HCT116 (cell line): ENCODE results near the gene TBC1D4. TPM values are rescaled to one million over a fixed set of nuclear protein-coding genes. Genes with fewer than 3 reads are reported as not detected.

Source experiments
- ATAC-seq: fragments of 200-7000 bp; cut with Tn5 transposase; 2 replicates; pipeline ENCODE4 v1.9.1; 2020; ENCODE audit warnings: mild to moderate bottlenecking, moderate library complexity
- BruUV-seq: library from RNA; stranded (reverse); fragments of 400-500 nt; replicated peaks from 2 replicates; lab custom pipeline; 2021; lab: Mats Ljungman, UMichigan
- CTCF ChIA-PET: fragments of 300-600 bp; sonication (Branson Sonifier 250); formaldehyde crosslinking; loops from one replicate; lab custom pipeline; 2021; ENCODE audit warnings: antibody characterized with exemption; lab: Charles Lee
- POLR2A ChIA-PET: fragments of 300-600, 350-600 bp; sonication (Branson Sonifier 250); formaldehyde crosslinking; loops from one replicate; lab custom pipeline; 2021; ENCODE audit warnings: antibody characterized with exemption; lab: Charles Lee
- RAD21 ChIA-PET, 2 experiments: fragments of 300-600 bp; sonication (Branson Sonifier 250); formaldehyde crosslinking; loops; one replicate each; lab custom pipeline; 2023; ENCODE audit warnings: low total read pairs in 2 of 2; ENCODE audit not compliant: uncharacterized antibody in 2 of 2, unreplicated experiment in 2 of 2, low non-redundant PET in 1 of 2; lab: Charles Lee
- DNase-seq: peaks from one replicate; pipeline ENCODE4 v3.0.0-alpha.2; 2010; ENCODE audit warnings: low read depth, low spot score
- H2AFZ ChIP-seq: fragments of 200-600 bp; shearing (Covaris generic), sonication (generic); 2 replicates; pipeline ENCODE4 v1.6.1; 2017; ENCODE audit warnings: low read depth, mixed run types, mixed read lengths, antibody characterized with exemption, low read length; ENCODE audit not compliant: poor library complexity, severe bottlenecking
- H3K27ac ChIP-seq: 2 replicates; pipeline ENCODE4 v1.5.1; 2012; ENCODE audit warnings: low read depth, low read length
- H3K27me3 ChIP-seq: fragments of 200-600 bp; sonication (generic); 2 replicates; pipeline ENCODE4 v1.6.1; 2016; ENCODE audit warnings: mixed run types, low read length, mixed read lengths; ENCODE audit not compliant: insufficient read depth
- H3K36me3 ChIP-seq, 2 experiments: fragments of 200-500 bp in 1 of 2; fragments of 200-600 bp in 1 of 2; sonication (Bioruptor generic) in 1 of 2; sonication (generic) in 1 of 2; 2 replicates each; pipeline versions ENCODE4 v1.5.1 to v1.6.1; 2014 to 2016; ENCODE audit warnings: low read length in 2 of 2, inconsistent platforms in 1 of 2, mixed read lengths in 1 of 2, mixed run types in 1 of 2; ENCODE audit not compliant: insufficient read depth in 2 of 2, control insufficient read depth in 1 of 2
- H3K4me1 ChIP-seq, 2 experiments: fragments of 200-600 bp in 1 of 2; sonication (generic) in 1 of 2; 2 replicates each; pipeline versions ENCODE4 v1.5.1 to v1.6.1; 2012 to 2017; ENCODE audit warnings: low read length in 2 of 2, inconsistent platforms in 1 of 2, mild to moderate bottlenecking in 1 of 2, mixed read lengths in 1 of 2, mixed run types in 1 of 2, moderate library complexity in 1 of 2; ENCODE audit not compliant: insufficient read depth in 2 of 2, control insufficient read depth in 1 of 2
- H3K4me2 ChIP-seq: fragments of 200-600 bp; sonication (generic); 2 replicates; pipeline ENCODE4 v1.6.1; 2017; ENCODE audit warnings: mixed run types, low read length, mixed read lengths
- H3K4me3 ChIP-seq, 2 experiments: fragments of 200-600 bp in 1 of 2; sonication (generic) in 1 of 2; replicated peaks in 1 of 2; 2 replicates each; pipeline ENCODE4 v1.5.1; 2011 to 2016; ENCODE audit warnings: low read length in 2 of 2, control low read depth in 1 of 2, low read depth in 1 of 2, mild to moderate bottlenecking in 1 of 2, mixed read lengths in 1 of 2, mixed run types in 1 of 2
- H3K79me2 ChIP-seq: fragments of 200-600 bp; sonication (generic); 2 replicates; pipeline ENCODE4 v1.6.1; 2017; ENCODE audit warnings: mild to moderate bottlenecking, mixed run types, low read length, moderate library complexity, mixed read lengths; ENCODE audit not compliant: insufficient read depth
- H3K9ac ChIP-seq: fragments of 200-600 bp; sonication (generic); 2 replicates; pipeline ENCODE4 v1.6.1; 2016; ENCODE audit warnings: low read length, mixed read lengths
- H3K9me2 ChIP-seq: fragments of 200-600 bp; sonication (generic), shearing (Covaris generic); 2 replicates; pipeline ENCODE4 v1.6.1; 2017; ENCODE audit warnings: mixed run types, mild to moderate bottlenecking, moderate library complexity; ENCODE audit not compliant: insufficient read depth
- H3K9me3 ChIP-seq, 2 experiments: fragments of 200-500 bp in 1 of 2; fragments of 200-600 bp in 1 of 2; sonication (Bioruptor generic) in 1 of 2; sonication (generic) in 1 of 2; 2 replicates each; pipeline ENCODE4 v1.6.1; 2014 to 2017; ENCODE audit warnings: low read length in 2 of 2, mixed read lengths in 2 of 2, inconsistent platforms in 1 of 2, low read depth in 1 of 2, mild to moderate bottlenecking in 1 of 2, mixed run types in 1 of 2, moderate library complexity in 1 of 2; ENCODE audit not compliant: control insufficient read depth in 1 of 2, insufficient read depth in 1 of 2
- H4K20me1 ChIP-seq: fragments of 200-600 bp; sonication (generic), shearing (Covaris generic); 2 replicates; pipeline ENCODE4 v1.6.1; 2017; ENCODE audit warnings: mixed run types, mild to moderate bottlenecking, moderate library complexity; ENCODE audit not compliant: insufficient read depth
- CEBPB ChIP-seq: IDR thresholded peaks from 2 replicates; pipeline ENCODE4 v1.6.1; 2012; ENCODE audit warnings: low read depth
- CTCF ChIP-seq, 3 experiments: fragments of 200-600 bp in 1 of 3; sonication (generic) in 1 of 3; IDR thresholded peaks in 2 of 3; conservative IDR thresholded peaks in 1 of 3; 2 replicates each; pipeline ENCODE4 v1.5.1; 2012 to 2017; ENCODE audit warnings: low read depth in 2 of 3, low read length in 2 of 3, antibody characterized with exemption in 1 of 3, borderline replicate concordance in 1 of 3, control low read depth in 1 of 3, mild to moderate bottlenecking in 1 of 3, mixed read lengths in 1 of 3, mixed run types in 1 of 3, moderate library complexity in 1 of 3; ENCODE audit not compliant: insufficient read depth in 1 of 3
- EGR1 ChIP-seq: IDR thresholded peaks from 2 replicates; pipeline ENCODE4 v1.6.1; 2012; ENCODE audit warnings: low read depth
- ELF1 ChIP-seq: IDR thresholded peaks from 2 replicates; pipeline ENCODE4 v1.6.1; 2012; ENCODE audit warnings: low read depth, borderline replicate concordance
- FOSL1 ChIP-seq: IDR thresholded peaks from 2 replicates; pipeline ENCODE4 v1.6.1; 2012; ENCODE audit warnings: low read depth
- POLR2A ChIP-seq: IDR thresholded peaks from 2 replicates; pipeline ENCODE4 v1.7.0; 2011; ENCODE audit warnings: borderline replicate concordance; ENCODE audit not compliant: insufficient read depth, insufficient read length; ENCODE audit errors: extremely low read depth
- POLR2AphosphoS5 ChIP-seq: IDR thresholded peaks from 2 replicates; pipeline ENCODE4 v1.6.1; 2011; ENCODE audit warnings: mild to moderate bottlenecking, low read depth, low read length, moderate library complexity
- REST ChIP-seq: IDR thresholded peaks from 2 replicates; pipeline ENCODE4 v1.6.1; 2012; ENCODE audit warnings: low read depth
- SIN3A ChIP-seq: IDR thresholded peaks from 2 replicates; pipeline ENCODE4 v1.6.1; 2012; ENCODE audit warnings: low read depth
- ZFX ChIP-seq: fragments of 450-650 bp; IDR thresholded peaks from 2 replicates; pipeline ENCODE4 v1.6.1; 2017
- ZNF274 ChIP-seq: fragments of 200-500 bp; sonication (Bioruptor generic); IDR thresholded peaks from 2 replicates; pipeline ENCODE4 v1.6.1; 2014; ENCODE audit warnings: mild to moderate bottlenecking, low read depth, low read length, inconsistent platforms
- intact Hi-C: fragments of 100-400 bp; cut with micrococcal nuclease; formaldehyde crosslinking; loops from 2 replicates; pipeline ENCODE4 v1.10.0; 2022
- total RNA-seq: library from RNA; stranded (reverse); gene quantifications from one replicate; pipeline ENCODE4 v1.2.1, GENCODE V29; 2021; ENCODE audit not compliant: unreplicated experiment
- TF ChIP-seq, protein P1 (sequence below): IDR thresholded peaks from 2 replicates; pipeline ENCODE4 v1.6.1; 2012
- TF ChIP-seq, protein P2 (sequence below): IDR thresholded peaks from 2 replicates; pipeline ENCODE4 v1.6.1; 2011; ENCODE audit warnings: mild to moderate bottlenecking, low read length, moderate library complexity; ENCODE audit not compliant: insufficient replicate concordance; ENCODE audit errors: extremely low read depth

Gene TBC1D4
- total RNA-seq, 1 experiment from 2014 or later, result 24.6 TPM

DNA sequence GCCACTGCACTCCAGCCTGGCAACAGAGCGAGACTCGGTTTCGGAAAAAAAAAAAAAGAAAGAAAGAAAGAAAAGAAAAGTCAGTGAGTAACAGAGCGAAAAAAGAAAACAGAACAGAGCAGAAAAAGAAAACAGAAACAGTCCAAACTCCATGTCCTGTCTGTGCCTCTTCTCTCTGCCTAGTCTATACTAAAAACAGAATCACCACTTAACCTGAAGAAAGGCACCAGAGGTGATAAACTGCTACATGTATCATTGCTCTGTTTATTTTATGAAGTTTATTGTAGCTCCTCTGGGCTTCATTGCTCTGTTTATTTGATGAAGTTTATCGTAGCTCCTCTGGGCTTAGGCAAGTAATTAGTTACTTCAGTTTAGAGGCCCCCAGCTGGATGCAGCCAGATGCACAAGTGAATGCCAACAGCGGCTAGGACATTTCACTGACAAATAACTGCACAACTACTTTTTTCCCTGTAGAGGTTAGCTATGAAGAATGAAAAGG lies 39.2 kb downstream of the TBC1D4 start (continued):
- no peak for TF ChIP-seq POLR2AphosphoS5
- TF ChIP-seq CEBPB, result no peak
- TF ChIP-seq, protein P1, sequence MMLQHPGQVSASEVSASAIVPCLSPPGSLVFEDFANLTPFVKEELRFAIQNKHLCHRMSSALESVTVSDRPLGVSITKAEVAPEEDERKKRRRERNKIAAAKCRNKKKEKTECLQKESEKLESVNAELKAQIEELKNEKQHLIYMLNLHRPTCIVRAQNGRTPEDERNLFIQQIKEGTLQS, result no peak
- no peak for TF ChIP-seq SIN3A
- TF ChIP-seq REST, result no peak

DNA sequence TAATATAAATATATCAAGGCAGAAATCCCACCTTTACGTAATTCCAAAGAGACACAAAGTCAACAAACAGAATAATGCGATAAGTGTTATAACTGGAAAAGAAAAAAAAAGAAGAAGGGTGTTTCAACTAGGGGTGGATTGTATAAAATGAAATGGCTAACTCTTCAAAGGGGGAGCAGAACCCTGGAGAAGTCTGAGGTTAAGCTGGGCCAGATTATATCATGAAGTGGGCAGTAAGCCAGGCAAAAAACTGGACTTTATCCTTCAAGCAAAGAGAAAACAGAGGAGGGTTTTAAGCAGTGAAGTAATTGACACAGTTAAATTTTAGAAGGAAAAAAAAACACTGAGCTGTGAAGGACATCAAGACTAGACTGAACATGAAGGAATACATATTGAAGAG lies 41.9 kb downstream of the TBC1D4 start:
- no peak overlapping the region for H3K4me2 ChIP-seq
- no peak overlapping the region for H3K27ac ChIP-seq
- ChIA-PET CTCF (no interaction called here), POLR2A (no interaction called here), RAD21 (no interaction called here)
- H3K9me2 ChIP-seq, result no peaks in the 10 kb centered on the region
- peaks cover 29% of the 10 kb centered on the region for H3K79me2 ChIP-seq
- no peaks in the 10 kb centered on the region for H3K9me3 ChIP-seq
- no peak overlapping the region for H2AFZ ChIP-seq
- H4K20me1 ChIP-seq, result no peaks in the 10 kb centered on the region
- no peak for ATAC-seq
- H3K27me3 ChIP-seq, result no peaks in the 10 kb centered on the region
- no TSS peak for BruUV-seq
- no peak for DNase-seq
- H3K4me3 ChIP-seq, result no peak overlapping the region
- no peak overlapping the region for H3K9ac ChIP-seq
- H3K4me1 ChIP-seq, result peaks cover 0 to 2% of the 10 kb centered on the region in 2 experiments; a peak in 1 of 4 replicates
- H3K36me3 ChIP-seq, result no peaks in the 10 kb centered on the region
- intact Hi-C loops, result no loop called here
- TF ChIP-seq CTCF (IDR thresholded peaks at IDR 0.05 in 2 of 3, conservative IDR thresholded peaks at IDR 0.05 in 1 of 3; ENCODE audit: borderline replicate concordance in 1 of 3, insufficient read depth in 1 of 3, low read depth in 2 of 3, low read length in 2 of 3) (no peak), SIN3A (no peak), ELF1 (no peak), ZFX (no peak), EGR1 (no peak), POLR2A (no peak), FOSL1 (no peak), REST (no peak), POLR2AphosphoS5 (no peak), ZNF274 (no peak)
- TF ChIP-seq, protein P2, sequence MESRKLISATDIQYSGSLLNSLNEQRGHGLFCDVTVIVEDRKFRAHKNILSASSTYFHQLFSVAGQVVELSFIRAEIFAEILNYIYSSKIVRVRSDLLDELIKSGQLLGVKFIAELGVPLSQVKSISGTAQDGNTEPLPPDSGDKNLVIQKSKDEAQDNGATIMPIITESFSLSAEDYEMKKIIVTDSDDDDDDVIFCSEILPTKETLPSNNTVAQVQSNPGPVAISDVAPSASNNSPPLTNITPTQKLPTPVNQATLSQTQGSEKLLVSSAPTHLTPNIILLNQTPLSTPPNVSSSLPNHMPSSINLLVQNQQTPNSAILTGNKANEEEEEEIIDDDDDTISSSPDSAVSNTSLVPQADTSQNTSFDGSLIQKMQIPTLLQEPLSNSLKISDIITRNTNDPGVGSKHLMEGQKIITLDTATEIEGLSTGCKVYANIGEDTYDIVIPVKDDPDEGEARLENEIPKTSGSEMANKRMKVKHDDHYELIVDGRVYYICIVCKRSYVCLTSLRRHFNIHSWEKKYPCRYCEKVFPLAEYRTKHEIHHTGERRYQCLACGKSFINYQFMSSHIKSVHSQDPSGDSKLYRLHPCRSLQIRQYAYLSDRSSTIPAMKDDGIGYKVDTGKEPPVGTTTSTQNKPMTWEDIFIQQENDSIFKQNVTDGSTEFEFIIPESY, result no peak
